HUES48 (cell line): ENCODE results near the gene ANKS1A.
"Not testable (repeated sequence)": the region's sequence is repeated elsewhere in the genome, so short reads cannot be mapped to it uniquely, and the experiment has no call there.

Experiments used
- H3K27ac ChIP-seq: one replicate; pipeline ENCODE4 v1.7.0; 2013; ENCODE audit warnings: low read depth, low read length, inconsistent platforms
- H3K27me3 ChIP-seq: 2 replicates; pipeline ENCODE4 v1.6.1; 2013; ENCODE audit warnings: mild to moderate bottlenecking, low read length; ENCODE audit not compliant: control insufficient read depth, insufficient read depth
- H3K36me3 ChIP-seq: 2 replicates; pipeline ENCODE4 v1.6.1; 2013; ENCODE audit warnings: low read length; ENCODE audit not compliant: control insufficient read depth, insufficient read depth
- H3K4me1 ChIP-seq: 2 replicates; pipeline ENCODE4 v1.6.1; 2013; ENCODE audit warnings: mild to moderate bottlenecking, low read length; ENCODE audit not compliant: control insufficient read depth, insufficient read depth
- H3K4me3 ChIP-seq: 2 replicates; pipeline ENCODE4 v1.5.1; 2013; ENCODE audit warnings: mild to moderate bottlenecking, low read depth, low read length
- H3K9ac ChIP-seq: 2 replicates; pipeline ENCODE4 v1.6.1; 2013; ENCODE audit warnings: mild to moderate bottlenecking, low read depth, low read length, moderate library complexity
- H3K9me3 ChIP-seq: 2 replicates; pipeline ENCODE4 v1.6.1; 2013; ENCODE audit warnings: low read length; ENCODE audit not compliant: control insufficient read depth, insufficient read depth

ANKS1A gene

GRCh38 chr6:34866509-34866908 lies 22.5 kb upstream of the ANKS1A start:
- H3K4me1 ChIP-seq, result no peaks in the 10 kb centered on the region
- H3K36me3 ChIP-seq, result peaks cover 62% of the 10 kb centered on the region
- no peak overlapping the region for H3K9ac ChIP-seq
- H3K27ac ChIP-seq, result no peak overlapping the region
- no peaks in the 10 kb centered on the region for H3K27me3 ChIP-seq
- no peak overlapping the region for H3K4me3 ChIP-seq
- no peaks in the 10 kb centered on the region for H3K9me3 ChIP-seq

DNA sequence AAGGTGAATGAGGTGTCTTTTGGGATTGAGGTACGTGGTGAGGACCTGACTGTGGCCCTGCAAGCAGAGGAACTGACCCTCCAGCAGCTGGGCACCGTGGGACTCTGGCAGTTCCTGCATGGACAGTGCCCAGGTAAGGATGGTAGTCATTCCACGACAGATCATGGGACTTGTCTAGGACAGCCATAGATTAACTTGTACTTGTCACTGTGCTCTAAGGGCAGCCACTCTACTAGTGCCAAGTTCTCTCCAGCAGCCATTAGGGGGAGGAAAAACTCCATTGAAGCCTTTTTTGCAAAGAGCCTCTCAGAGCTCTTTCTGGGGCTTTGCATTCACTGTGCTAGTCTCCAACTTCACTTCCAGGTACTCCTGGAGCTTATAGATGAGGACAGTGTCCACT lies 21.6 kb upstream of the ANKS1A start:
- Histone ChIP-seq H3K9ac (no peak overlapping the region), H3K27ac (no peak overlapping the region), H3K36me3 (peaks cover 68% of the 10 kb centered on the region), H3K4me1 (no peaks in the 10 kb centered on the region), H3K27me3 (no peaks in the 10 kb centered on the region), H3K9me3 (no peaks in the 10 kb centered on the region), H3K4me3 (no peak overlapping the region)

GRCh38 chr6:34871853-34872252 lies 17.2 kb upstream of the ANKS1A start:
- no peaks in the 10 kb centered on the region for H3K27me3 ChIP-seq
- H3K36me3 ChIP-seq, result peaks cover 83% of the 10 kb centered on the region
- H3K4me3 ChIP-seq, result no peak overlapping the region
- no peak overlapping the region for H3K9ac ChIP-seq
- H3K4me1 ChIP-seq, result peaks cover 18% of the 10 kb centered on the region
- H3K9me3 ChIP-seq, result no peaks in the 10 kb centered on the region
- no peak overlapping the region for H3K27ac ChIP-seq

DNA sequence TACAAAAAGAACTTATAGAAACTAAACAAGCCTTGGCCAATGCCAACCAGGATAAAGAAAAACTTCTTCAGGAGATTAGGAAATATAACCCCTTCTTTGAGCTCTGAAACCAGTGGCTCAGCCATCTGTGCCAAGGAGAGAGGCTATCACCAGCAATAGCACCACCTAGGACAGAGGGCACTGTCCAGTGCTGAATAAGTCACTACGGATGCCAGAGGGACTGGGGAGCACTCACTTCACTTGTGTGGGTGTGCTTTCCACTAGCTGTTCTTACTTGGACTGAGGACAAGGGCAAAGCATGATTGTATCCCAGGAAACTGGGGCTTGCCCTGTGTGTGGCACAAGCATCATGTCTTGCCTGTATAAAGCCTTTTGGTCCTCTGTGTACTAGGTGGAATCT lies 16.7 kb upstream of the ANKS1A start:
- Histone ChIP-seq H3K9ac (no peak overlapping the region), H3K27me3 (no peaks in the 10 kb centered on the region), H3K36me3 (peaks cover 82% of the 10 kb centered on the region), H3K4me3 (no peak overlapping the region), H3K9me3 (no peaks in the 10 kb centered on the region), H3K27ac (no peak overlapping the region), H3K4me1 (peaks cover 18% of the 10 kb centered on the region)

GRCh38 chr6:34875292-34876213 lies 13.5 kb upstream of the ANKS1A start:
- peaks cover 25% of the 10 kb centered on the region for H3K4me1 ChIP-seq
- no peaks in the 10 kb centered on the region for H3K9me3 ChIP-seq
- peaks cover 93% of the 10 kb centered on the region for H3K36me3 ChIP-seq
- H3K9ac ChIP-seq, result no peak overlapping the region
- H3K4me3 ChIP-seq, result no peak overlapping the region; the same call in 1 of the 2 replicates
- no peaks in the 10 kb centered on the region for H3K27me3 ChIP-seq
- H3K27ac ChIP-seq, result peak overlapping the region; percentile 14

GRCh38 chr6:34876472-34876871 lies 12.6 kb upstream of the ANKS1A start:
- no peaks in the 10 kb centered on the region for H3K27me3 ChIP-seq
- no peak overlapping the region for H3K9ac ChIP-seq
- no peak overlapping the region for H3K4me3 ChIP-seq
- peaks cover 93% of the 10 kb centered on the region for H3K36me3 ChIP-seq
- no peak overlapping the region for H3K27ac ChIP-seq
- peaks cover 25% of the 10 kb centered on the region for H3K4me1 ChIP-seq
- H3K9me3 ChIP-seq, result no peaks in the 10 kb centered on the region

GRCh38 chr6:34877259-34877658 lies 11.8 kb upstream of the ANKS1A start:
- Histone ChIP-seq H3K9me3 (no peaks in the 10 kb centered on the region), H3K27ac (no peak overlapping the region), H3K9ac (no peak overlapping the region), H3K4me1 (peaks cover 25% of the 10 kb centered on the region), H3K36me3 (peaks cover 87% of the 10 kb centered on the region), H3K4me3 (no peak overlapping the region), H3K27me3 (no peaks in the 10 kb centered on the region)

GRCh38 chr6:34877869-34878485 lies 11.1 kb upstream of the ANKS1A start:
- peaks cover 85% of the 10 kb centered on the region for H3K36me3 ChIP-seq
- H3K4me1 ChIP-seq, result peaks cover 25% of the 10 kb centered on the region
- no peak overlapping the region for H3K9ac ChIP-seq
- H3K4me3 ChIP-seq, result no peak overlapping the region
- no peaks in the 10 kb centered on the region for H3K9me3 ChIP-seq
- H3K27ac ChIP-seq, result no peak overlapping the region
- H3K27me3 ChIP-seq, result no peaks in the 10 kb centered on the region

DNA sequence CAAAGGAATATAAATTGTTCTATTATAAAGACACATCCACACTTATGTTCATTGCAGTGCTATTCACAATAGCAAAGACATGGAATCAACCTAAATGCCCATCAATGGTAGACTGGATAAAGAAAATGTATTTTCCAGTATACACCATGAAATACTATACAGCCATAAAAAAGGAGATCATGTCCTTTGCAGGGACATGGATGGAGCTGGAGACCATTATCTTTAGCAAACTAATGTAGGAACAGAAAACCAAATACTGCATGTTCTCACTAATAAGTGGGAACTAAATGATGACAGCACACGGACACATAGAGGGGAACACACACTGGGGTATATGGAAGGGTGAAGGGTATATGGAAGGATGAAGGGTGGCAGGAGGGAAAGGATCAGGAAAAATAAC lies 5.0 kb upstream of the ANKS1A start:
- not testable (repeated sequence) for H3K27me3 ChIP-seq, H3K27ac ChIP-seq, H3K9me3 ChIP-seq, H3K4me3 ChIP-seq, H3K4me1 ChIP-seq, H3K9ac ChIP-seq
- H3K36me3 ChIP-seq, result peaks cover 46% of the 10 kb centered on the region

GRCh38 chr6:34884996-34885395 lies 4.1 kb upstream of the ANKS1A start:
- Histone ChIP-seq H3K36me3 (peaks cover 38% of the 10 kb centered on the region), H3K9ac (no peak overlapping the region), H3K4me1 (0 out of 2 replicates have a peak, but pooled peaks cover 1% of the 10 kb centered on the region), H3K4me3 (no peak overlapping the region), H3K27ac (no peak overlapping the region), H3K9me3 (no peaks in the 10 kb centered on the region), H3K27me3 (no peaks in the 10 kb centered on the region)

DNA sequence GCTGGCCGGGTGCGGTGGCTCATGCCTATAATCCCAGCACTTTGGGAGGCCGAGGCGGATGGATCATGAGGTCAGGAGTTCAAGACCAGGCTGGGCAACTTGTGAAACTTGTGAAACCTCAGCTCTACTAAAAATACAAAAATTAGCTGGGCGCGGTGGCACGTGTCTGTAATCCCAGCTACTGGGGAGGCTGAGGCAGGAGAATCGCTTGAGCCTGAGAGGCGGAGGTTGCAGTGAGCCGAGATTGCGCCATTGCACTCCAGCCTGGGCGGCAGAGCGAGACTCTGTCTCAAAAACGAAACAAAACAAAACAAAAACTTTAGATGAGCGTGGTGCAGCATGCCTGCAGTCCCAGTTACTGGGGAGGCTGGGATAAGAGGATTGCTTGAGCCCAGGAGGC lies 3.2 kb upstream of the ANKS1A start:
- H3K9me3 ChIP-seq, H3K4me1 ChIP-seq, H3K9ac ChIP-seq, H3K27ac ChIP-seq, H3K4me3 ChIP-seq, H3K27me3 ChIP-seq: not testable (repeated sequence)
- H3K36me3 ChIP-seq, result peaks cover 29% of the 10 kb centered on the region
